Limb (tissue), 2 donors: ENCODE results near the gene ATOX1.
"Not testable (repeated sequence)": the region's sequence is repeated elsewhere in the genome, so short reads cannot be mapped to it uniquely, and the experiment has no call there.

Source experiments
- DNase-seq, 2 donors: peaks; one replicate each; pipeline ENCODE4 v3.0.0-alpha.2; 2016; ENCODE audit errors: extremely low spot score in 2 of 2

Gene ATOX1

GRCh38 chr5:151698081-151698480 is 60.4 kb downstream of the ATOX1 start:
- not testable (repeated sequence) for DNase-seq

DNA sequence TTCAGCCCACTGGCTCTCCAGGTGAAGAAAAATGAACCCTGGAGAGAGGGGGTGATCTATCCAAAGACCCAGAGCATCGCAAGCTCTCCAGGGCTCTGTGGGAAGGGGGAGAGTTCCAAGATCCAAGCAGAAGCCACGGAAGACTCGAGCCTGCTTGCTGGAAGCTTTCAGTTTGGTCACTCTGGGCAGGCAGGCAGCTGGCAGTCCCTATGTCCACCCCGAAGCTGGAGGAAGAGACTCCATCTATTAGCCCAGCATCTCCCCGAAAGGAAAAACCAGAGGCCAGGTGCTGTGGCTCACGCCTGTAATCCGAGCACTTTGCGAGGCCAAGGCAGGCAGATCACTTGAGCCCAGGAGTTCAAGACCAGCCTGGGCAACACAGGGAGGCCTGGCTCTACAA is 61.0 kb downstream of the ATOX1 start:
- DNase-seq: no peak

DNA sequence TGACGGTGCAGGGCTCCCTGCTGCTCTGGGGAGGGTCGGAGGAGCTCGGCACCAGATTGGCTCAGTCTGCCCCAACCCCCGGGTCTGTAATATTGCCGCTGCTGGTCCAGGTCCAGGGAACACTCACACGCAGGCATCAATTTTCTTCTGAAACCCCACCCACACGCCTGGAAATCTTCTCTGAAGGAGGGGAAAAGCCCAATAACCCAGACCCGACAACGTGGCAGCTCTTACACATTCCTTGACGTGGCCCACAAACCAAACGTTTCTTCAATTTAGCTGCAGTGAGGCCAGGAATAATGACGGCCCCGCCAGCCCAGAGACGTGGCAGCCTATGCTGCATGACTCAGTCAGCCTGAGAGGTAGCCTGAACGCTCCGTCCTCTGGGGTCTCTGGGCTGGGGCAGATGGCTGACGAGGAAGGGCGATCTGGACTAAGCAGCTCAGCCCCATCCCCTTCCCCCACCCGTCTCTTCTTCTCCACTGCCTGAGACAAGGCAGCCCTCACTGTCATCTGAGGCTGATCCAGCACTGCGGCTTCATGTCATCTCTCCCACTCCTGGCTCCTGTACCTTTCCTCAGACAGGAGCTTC is 61.9 kb downstream of the ATOX1 start:
- DNase-seq: peak; percentile 88 to 94

- DNase-seq: no peak
These were observed 63.0 kb downstream of the ATOX1 start for GRCh38 chr5:151695464-151695863.

DNA sequence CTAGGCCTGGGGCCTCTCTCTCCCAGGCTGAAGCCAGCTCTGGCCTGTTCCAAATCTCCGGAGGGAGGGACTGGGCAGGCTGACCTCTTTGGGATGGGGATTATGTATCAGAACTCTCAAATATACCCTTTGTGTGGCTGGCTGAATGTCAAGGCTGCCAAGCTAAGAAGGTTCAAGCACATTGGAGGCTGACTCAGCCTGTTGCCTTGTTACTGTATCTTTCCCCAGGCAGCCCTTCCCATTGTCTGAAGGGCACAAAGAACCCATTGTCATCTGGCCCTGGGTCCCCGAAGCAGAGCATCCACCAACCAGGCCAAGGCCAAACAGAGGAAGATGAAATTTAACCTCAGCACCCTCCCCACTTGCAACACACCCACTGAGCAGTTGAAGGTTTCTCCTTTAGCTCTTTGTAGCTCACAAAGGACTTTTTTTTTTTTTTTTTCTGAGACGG is 64.4 kb downstream of the ATOX1 start:
- no peak for DNase-seq
